A673 (cell line): Measurements from ENCODE around the gene SFXN5. TPM values are rescaled to one million over a fixed set of nuclear protein-coding genes. Genes with fewer than 3 reads are reported as not detected.

Source experiments
- BruUV-seq: library from RNA; stranded (reverse); fragments of 400-500 nt; replicated peaks from 2 replicates; lab custom pipeline; 2021; lab: Mats Ljungman, UMichigan
- CTCF ChIA-PET: fragments of 300-600 bp; sonication (Branson Sonifier 250); formaldehyde crosslinking; loops from one replicate; lab custom pipeline; 2022; ENCODE audit warnings: antibody characterized with exemption; lab: Charles Lee
- POLR2A ChIA-PET: fragments of 300-600 bp; sonication (Branson Sonifier 250); formaldehyde crosslinking; loops from one replicate; lab custom pipeline; 2022; ENCODE audit warnings: antibody characterized with exemption; ENCODE audit not compliant: low non-redundant PET; lab: Charles Lee
- DNase-seq: peaks from one replicate; pipeline ENCODE4 v3.0.0-alpha.2; 2015; ENCODE audit warnings: low spot score
- H3K27ac ChIP-seq: fragments of 200-600 bp; sonication (generic); 2 replicates; pipeline ENCODE4 v1.5.1; 2016; ENCODE audit warnings: mixed run types, low read depth, mild to moderate bottlenecking, mixed read lengths, antibody characterized with exemption, low read length; ENCODE audit not compliant: poor library complexity, severe bottlenecking
- H3K27me3 ChIP-seq: fragments of 200-600 bp; sonication (generic); replicated peaks from 2 replicates; pipeline ENCODE4 v1.6.1; 2017; ENCODE audit warnings: mixed run types, low read depth, mild to moderate bottlenecking, mixed read lengths, antibody characterized with exemption, low read length; ENCODE audit not compliant: insufficient read depth, poor library complexity
- H3K36me3 ChIP-seq: fragments of 200-600 bp; sonication (generic); 2 replicates; pipeline ENCODE4 v1.6.1; 2016; ENCODE audit warnings: mixed run types, mild to moderate bottlenecking, mixed read lengths, antibody characterized with exemption, low read length; ENCODE audit not compliant: insufficient read depth, poor library complexity, severe bottlenecking
- H3K4me1 ChIP-seq: fragments of 200-600 bp; sonication (generic); 2 replicates; pipeline ENCODE4 v1.6.1; 2017; ENCODE audit warnings: mixed run types, mild to moderate bottlenecking, mixed read lengths, antibody characterized with exemption, low read length; ENCODE audit not compliant: insufficient read depth, poor library complexity, severe bottlenecking
- H3K4me3 ChIP-seq: fragments of 200-600 bp; sonication (generic); 2 replicates; pipeline ENCODE4 v1.5.1; 2016; ENCODE audit warnings: low read depth, mixed run types, mild to moderate bottlenecking, mixed read lengths, low read length; ENCODE audit not compliant: poor library complexity, severe bottlenecking
- H3K9me3 ChIP-seq: fragments of 200-600 bp; sonication (generic); 2 replicates; pipeline ENCODE4 v1.6.1; 2016; ENCODE audit warnings: mixed run types, low read depth, mild to moderate bottlenecking, mixed read lengths, antibody characterized with exemption, low read length; ENCODE audit not compliant: poor library complexity, severe bottlenecking
- CTCF ChIP-seq: fragments of 300-800, 200-600 bp; sonication (generic); conservative IDR thresholded peaks from 2 replicates; pipeline ENCODE4 v1.5.1; 2017; ENCODE audit warnings: low read depth, mild to moderate bottlenecking, antibody characterized with exemption, low read length, moderate library complexity, mixed read lengths
- EZH2 ChIP-seq: fragments of 200-600 bp; sonication (generic); IDR thresholded peaks from 2 replicates; pipeline ENCODE4 v1.6.1; 2017; ENCODE audit warnings: borderline replicate concordance, low read depth, mild to moderate bottlenecking, mixed read lengths, antibody characterized with exemption, low read length; ENCODE audit not compliant: poor library complexity, severe bottlenecking
- intact Hi-C: fragments of 100-400 bp; cut with micrococcal nuclease; formaldehyde crosslinking; loops from one replicate; pipeline ENCODE4 v1.10.0; 2022; ENCODE audit not compliant: unreplicated experiment
- total RNA-seq: library from RNA; stranded (reverse); gene quantifications from 2 replicates; pipeline ENCODE4 v1.2.3, GENCODE V29; 2021

SFXN5 gene
- total RNA-seq, 1 experiment from 2014 or later = 23.1 TPM

GRCh38 chr2:72940361-72940760 is 131.2 kb downstream of the SFXN5 start:
- ChIA-PET POLR2A (no interaction called here), CTCF (no interaction called here)
- Histone ChIP-seq H3K4me3 (no peak overlapping the region), H3K27ac (no peak overlapping the region), H3K4me1 (no peaks in the 10 kb centered on the region), H3K36me3 (no peaks in the 10 kb centered on the region), H3K9me3 (no peaks in the 10 kb centered on the region), H3K27me3 (no peaks in the 10 kb centered on the region)
- no peak for TF ChIP-seq EZH2
- no peak for TF ChIP-seq CTCF
- DNase-seq = no peak
- intact Hi-C loops = no loop called here
- no TSS peak for BruUV-seq

GRCh38 chr2:72938455-72938854 is 133.1 kb downstream of the SFXN5 start:
- DNase-seq = no peak
- no peak overlapping the region for H3K27ac ChIP-seq
- ChIA-PET POLR2A (no interaction called here), CTCF (no interaction called here)
- H3K36me3 ChIP-seq = no peaks in the 10 kb centered on the region
- H3K27me3 ChIP-seq = no peaks in the 10 kb centered on the region
- no peak for TF ChIP-seq EZH2
- no peak for TF ChIP-seq CTCF
- intact Hi-C loops = no loop called here
- no peaks in the 10 kb centered on the region for H3K4me1 ChIP-seq
- no peaks in the 10 kb centered on the region for H3K9me3 ChIP-seq
- no peak overlapping the region for H3K4me3 ChIP-seq
- no TSS peak for BruUV-seq

GRCh38 chr2:72937356-72937669 is 134.2 kb downstream of the SFXN5 start:
- no peak overlapping the region for H3K4me3 ChIP-seq
- POLR2A ChIA-PET = no interaction called here
- no peaks in the 10 kb centered on the region for H3K9me3 ChIP-seq
- no peaks in the 10 kb centered on the region for H3K27me3 ChIP-seq
- intact Hi-C loops = no loop called here
- H3K4me1 ChIP-seq = no peaks in the 10 kb centered on the region
- no peak for DNase-seq
- no TSS peak for BruUV-seq
- TF ChIP-seq CTCF = no peak
- H3K36me3 ChIP-seq = no peaks in the 10 kb centered on the region
- no peak overlapping the region for H3K27ac ChIP-seq
- CTCF ChIA-PET = no interaction called here
